NCI-H1048 (cell line): ENCODE results near the gene PRF1.
"Not testable (repeated sequence)": the region's sequence is repeated elsewhere in the genome, so short reads cannot be mapped to it uniquely, and the experiment has no call there.

Experiments
- DNase-seq: peaks from one replicate; lab custom pipeline; 2025; lab: John Stamatoyannopoulos, UW

The PRF1 gene

DNA sequence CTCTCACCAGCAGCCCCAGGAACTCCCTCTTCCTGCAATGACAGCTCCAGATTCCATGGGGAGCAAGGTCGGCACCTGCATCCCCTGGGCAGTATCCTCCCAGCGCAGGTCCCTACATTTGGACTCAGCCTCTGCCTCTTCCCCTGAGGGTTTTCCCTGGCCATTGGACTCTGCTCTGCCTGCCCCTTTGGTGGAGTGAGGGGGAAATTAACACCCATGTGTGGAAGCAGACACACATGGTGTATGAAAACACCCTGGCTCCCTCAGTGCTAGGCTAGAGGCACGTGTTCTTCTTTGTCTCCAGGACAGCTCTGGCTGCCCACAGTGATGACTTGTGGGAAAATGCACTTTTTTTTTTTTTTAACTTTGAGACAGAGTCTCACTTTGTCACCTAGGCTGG is 8.4 kb downstream of the PRF1 start:
- no peak for DNase-seq

DNA sequence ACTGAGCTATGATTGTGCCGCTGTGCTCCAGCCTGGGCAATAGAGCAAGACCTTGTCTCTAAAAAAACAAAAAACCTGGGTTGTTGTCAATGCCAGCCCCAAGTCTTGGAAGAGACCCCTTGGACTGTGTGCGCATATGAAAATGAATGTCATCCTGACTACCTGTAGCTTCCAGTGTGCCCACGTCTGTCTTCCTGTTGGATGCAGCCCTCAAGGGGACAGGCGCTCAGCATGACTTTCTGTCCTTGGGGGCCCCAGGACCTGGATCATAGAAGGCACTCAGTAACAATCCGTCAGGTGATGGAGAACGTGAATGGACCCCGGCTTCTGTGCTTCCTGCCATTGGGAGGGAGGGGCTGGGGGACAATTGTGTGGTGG is 9.0 kb downstream of the PRF1 start:
- no peak for DNase-seq

DNA sequence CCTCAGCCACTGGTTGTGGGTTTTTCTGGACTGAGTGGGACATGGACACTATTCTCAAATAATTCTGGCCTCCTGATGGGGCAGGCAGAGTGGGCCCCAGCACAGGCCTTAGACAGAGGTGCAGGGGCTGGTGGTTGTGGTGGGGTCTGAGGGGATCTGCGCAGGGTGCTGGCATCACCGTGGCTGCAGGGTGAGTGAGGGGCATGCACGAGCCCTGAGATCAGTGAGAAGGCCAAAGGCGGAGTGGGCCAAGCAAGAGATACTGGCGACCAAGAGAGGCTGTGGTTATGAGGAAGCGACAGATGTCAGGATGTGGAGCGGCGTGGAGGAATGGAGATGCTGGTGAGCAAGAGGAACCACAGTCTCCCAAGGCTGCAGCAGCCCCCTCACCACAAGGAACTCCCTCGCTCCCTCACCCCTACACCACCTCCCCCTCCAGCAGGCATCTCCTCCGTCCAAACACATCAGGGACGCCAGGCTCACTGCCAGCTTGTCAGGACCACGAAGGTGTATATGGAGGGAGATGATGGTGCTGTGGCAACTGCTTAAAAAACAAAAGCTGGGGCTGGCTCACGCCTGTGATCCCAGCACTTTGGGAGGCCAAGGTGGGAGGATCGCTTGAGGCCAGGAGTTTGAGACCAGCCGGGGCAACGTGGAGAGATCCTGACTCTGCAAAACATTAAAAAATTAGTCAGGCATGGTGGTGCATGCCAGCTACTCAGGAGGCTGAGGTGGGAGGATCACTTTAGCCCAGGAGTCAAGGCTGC is 9.6 kb downstream of the PRF1 start:
- no peak for DNase-seq

DNA sequence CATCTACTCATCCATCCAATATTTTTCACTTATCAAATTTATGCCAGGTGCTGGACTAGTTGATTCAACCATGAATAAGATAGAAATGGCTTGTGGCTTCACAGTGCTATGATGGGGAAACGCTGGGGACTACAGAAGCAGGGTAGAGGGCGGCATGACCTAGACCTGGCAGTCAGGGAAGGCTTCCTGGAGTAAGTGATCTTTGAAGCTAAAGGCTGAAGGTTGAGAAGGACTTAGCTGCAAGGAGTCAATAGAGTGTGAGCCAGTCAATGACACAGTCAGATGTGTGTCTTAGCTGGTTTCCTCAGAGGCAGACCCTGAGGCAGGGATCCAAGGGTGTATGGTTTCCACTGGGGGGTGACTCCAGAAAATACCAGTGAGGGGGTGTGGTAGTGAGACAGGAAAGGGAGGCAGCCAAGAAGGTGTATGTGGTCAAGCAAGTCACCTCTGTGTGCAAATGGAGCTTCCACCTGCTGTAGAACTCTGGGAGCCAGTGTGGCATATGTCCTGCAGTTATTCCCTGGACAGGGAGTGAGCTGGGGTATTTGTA is 10.3 kb downstream of the PRF1 start:
- DNase-seq, result no peak

DNA sequence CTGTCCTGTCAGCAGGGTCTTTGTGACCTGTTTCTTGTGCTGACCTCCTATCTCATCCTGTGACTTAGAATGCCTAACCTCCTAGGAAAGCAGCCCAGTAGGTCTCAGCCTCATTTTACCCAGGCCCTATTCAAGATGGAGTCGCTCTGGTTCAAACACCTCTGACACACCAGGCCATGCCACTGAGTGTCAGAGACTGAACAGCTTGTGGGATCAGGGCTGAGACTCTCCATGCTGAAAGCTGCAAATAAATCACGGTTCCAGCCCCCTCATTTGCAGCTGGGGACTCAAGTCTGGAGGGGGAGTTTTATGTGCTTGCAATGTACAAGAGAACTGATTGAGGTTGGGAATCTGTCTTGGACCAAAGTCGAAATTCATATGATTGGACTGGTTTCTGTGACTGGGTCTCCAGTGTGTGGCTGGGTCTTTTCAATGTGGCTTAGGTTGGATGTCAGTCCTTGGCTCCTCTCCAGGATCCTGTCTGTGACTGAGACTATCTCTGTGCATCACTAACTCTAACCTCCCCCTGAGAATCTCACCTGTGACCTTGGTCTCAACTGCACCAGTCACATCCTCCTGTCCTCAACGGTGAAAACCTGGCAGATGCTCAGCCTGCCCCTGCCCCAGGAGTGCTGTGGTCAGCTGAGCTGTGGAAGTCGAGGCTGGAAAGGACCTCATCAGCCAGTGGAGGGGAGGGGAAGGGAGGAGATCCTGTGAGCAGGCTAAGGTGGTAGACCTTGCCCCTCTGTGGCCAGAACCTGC is 11.7 kb downstream of the PRF1 start:
- no peak for DNase-seq

DNA sequence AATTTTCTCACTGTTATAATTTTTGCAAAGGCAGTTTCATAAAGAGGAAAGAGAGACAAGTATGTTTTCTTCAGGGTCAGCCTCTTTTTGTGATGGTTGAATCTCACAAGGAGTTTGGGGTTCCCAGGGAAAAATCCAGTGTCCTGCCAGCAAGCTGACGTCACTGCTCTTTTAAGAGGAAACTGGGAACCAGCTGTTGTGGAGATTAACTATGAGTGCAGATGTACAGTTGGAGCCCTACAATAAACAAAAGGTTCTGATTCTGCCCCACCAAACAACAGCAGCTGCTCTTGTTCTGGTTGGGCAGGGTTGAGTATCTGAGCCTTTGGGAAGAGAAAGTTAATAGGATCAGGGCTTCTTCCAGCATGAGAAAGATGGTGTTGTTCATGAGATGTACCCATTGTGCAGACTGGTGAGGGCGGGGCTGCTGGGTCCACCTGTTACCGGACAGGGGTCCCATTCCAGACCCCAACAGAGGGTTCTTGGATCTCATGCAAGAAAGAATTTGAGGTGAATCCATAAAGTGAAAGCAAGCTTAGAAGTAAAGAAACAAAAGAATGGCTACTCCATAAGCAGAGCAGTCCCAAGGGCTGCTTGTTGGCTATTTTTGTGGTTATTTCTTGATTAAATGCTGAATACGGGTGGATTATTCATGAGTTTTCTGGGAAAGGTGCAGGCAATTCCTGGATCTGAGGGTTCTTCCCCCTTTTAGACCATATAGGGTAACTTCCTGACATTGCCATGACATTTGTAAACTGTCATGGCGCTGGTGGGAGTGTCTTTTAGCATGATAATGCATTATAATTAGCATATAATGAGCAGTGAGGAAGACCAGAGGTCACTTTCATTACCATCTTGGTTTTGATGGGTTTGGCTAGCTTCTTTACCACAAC is 12.5 kb downstream of the PRF1 start:
- no peak for DNase-seq

DNA sequence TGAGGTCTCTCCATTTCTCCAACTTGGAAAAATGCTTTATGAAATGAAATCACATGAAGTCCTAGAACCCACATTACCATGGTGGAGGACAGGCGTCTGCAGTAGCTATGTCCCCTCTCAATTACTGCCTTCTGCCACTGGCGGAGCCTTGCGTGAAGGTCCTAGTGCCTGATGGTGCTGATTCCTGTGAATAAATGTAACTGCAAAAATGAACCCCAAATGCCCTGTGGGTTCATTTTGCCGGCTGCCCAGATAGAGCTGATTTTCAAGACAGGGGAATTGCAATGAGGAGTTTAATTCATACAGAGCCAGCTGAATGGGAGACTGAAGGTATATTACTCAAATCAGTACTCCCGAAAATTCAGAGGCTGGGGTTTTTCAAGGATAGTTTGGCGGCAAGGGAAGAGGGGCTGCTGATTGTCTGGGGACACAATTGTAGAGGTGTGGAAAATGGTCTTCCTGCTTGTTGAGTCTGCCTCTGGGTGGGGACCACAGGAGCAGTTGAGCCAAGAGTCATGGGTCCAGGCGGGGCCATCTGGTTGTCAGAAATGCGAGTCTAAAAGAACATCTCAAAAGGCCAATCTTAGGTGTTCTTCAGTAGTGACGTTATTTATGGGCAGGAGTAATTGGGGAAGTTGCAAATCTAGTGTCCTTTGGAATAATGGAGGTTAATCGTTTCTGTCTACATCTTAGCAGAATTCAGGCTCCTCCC is 13.5 kb downstream of the PRF1 start:
- DNase-seq, result no peak

DNA sequence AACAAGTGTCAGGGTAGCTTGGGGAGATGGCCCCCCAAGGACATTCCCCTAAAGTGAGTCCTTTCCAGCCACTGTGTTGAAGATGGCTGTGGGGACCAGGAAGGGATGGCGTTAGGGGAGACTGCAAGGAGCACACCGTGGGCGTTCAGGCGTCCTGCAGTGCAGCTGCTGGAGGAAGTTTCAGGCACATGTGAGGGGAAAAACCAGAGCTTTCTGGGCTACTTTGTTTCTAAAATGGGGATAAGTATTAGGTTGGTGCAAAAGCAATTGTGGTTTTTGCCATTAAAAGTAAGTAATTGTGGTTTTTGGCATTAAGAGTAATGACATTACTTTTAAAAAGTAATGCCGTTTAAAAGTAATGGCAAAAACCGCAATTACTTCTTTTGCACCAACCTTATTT is 14.3 kb downstream of the PRF1 start:
- no peak for DNase-seq

DNA sequence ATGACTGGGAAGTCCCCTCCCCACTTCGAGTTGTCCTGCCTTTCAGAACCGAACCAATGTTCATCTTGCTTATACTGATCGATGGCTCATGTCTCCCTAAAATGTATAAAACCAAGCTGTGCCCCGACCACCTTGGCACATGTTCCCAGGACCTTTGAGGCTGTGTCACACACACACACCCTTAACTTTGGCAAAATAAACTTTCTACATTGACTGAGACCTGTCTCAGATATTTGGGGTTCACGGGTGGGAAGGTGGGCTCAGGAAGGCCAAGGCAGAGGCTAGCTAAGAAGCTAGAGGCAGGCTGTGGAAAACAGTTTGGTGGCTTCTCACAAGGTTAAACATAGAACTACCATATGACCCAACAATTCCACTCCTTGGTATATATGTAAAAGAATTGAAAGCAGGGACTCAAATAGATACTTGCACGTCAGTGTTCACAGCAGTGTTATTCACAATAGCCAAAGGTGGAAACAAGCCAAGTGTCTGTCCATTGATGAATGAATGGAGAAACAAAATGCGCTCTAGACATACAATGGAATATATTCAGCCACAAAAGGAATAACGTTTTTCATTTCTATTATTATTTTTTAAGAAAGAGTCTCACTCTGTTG is 15.4 kb downstream of the PRF1 start:
- no peak for DNase-seq

DNA sequence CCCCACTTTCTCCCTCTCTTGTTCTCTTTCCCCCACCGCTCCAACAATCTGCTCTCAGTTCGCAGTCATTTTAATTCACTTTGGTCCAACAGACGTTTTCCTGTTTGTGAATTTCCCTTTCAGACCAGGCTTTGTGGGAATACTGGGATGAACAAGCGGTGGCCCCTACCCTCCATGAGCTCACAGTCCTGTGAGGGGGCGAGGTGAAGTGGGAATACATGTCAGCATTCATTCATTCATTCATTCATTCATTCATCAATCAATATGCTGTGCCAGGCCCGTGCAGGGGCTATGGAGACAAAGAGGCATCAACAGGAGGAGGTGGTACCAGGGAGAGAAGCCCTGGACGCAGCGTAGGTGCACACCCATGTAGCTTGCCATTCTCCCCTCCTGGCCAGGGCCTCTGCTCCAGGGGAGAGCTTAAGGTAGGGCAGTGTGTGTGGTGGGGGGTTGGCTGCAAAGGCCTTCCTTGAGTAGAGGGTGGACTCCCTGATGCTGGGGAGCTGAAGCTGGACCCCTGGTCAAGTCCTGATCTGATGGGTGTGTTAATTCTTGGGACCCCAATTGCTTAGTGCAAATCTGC is 16.1 kb downstream of the PRF1 start:
- DNase-seq, result no peak

DNA sequence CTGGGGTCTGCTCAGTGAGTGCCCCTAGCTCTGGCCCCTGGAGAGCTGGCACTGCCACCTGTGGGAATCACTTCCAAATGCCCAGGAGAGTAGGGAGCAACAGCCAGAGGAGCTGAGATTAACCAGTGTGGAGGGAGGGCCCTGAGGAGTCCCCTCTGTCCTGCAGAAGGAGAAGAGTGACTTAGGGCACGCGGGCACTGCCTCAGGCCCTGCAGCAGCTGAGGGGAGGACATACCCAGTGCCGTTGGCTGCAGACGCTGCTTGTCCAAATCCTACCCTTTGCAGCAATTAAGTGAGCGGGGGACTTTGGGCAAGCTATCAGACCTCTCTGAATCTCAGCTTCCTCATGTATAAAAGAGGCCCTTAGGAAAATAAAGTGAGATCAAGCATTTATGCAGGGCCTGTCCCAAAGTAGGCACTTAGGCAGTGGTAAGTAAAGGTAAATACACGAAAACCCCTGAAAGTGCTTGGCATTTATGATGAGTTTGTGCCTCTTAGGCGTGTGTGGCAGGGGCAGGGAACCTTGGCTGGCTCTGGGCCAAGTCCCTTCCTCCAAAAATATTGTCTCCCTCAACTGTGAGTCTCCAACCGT is 16.9 kb downstream of the PRF1 start:
- no peak for DNase-seq

DNA sequence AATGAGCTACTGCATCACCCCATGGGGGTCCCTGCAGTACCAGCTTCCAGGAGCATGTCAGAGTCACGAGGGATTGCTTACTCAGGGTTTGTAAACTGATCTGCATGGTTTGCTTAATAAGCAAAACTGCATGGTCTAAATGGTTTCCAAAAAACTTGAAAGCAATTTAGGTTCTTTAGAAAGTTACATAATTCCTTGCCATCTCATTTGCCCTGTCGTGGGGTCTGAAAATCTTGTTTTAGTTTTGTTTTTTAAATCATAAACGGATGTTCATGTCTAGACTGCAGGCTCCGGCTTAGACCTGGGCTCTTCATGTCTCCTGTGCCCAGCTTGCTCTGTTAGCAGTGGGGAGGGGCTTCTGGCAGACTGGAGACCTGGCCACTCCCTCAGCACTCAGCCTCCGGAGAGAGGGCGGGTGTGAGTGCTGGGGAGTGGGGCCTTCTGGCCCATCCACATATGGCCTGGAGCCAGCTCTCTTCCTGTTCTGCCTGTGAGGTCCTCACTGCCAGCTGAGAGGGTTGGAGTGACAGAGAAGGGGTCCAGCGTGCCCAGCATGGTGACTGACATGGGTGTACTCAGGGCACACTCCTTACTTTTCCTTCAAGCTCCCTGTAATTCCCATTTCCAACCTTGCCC is 17.5 kb downstream of the PRF1 start:
- DNase-seq, result no peak

DNA sequence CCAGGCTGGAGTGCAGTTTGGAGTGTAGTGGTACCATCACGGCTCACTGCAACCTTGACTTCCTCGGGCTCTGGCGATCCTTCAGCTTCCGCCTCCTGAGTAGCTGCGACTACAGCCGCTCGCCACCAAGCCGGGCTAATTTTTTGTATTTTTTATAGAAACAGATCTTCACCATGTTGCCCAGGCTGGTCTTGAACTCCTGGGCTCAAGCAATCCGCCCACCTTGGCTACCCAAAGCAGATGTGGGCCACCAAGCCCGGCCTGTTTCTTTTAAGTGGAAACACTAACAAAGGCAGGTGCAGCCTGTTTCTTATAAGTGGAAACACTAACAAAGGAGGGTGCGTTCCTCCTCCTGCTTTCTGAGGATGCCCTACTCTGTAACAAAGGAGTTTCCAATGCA is 18.2 kb downstream of the PRF1 start:
- no peak for DNase-seq

DNA sequence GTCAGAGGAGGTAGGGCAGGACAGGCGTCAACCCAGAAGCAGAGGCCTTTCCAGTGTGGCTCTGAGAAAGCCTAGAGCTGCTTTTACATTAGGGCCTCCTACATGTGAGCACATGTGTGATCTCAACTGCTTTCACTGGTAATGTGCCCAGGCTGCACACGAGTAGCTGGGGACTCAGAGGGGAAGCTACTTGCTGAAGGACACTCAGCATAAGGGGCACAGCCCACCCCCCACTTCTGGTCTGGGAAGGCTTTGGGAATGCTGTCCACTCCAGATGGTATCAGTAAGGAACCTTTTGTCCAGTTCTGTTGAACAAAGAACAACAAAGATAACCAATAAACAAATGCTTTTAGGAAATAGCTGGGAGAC is 18.9 kb downstream of the PRF1 start:
- no peak for DNase-seq

DNA sequence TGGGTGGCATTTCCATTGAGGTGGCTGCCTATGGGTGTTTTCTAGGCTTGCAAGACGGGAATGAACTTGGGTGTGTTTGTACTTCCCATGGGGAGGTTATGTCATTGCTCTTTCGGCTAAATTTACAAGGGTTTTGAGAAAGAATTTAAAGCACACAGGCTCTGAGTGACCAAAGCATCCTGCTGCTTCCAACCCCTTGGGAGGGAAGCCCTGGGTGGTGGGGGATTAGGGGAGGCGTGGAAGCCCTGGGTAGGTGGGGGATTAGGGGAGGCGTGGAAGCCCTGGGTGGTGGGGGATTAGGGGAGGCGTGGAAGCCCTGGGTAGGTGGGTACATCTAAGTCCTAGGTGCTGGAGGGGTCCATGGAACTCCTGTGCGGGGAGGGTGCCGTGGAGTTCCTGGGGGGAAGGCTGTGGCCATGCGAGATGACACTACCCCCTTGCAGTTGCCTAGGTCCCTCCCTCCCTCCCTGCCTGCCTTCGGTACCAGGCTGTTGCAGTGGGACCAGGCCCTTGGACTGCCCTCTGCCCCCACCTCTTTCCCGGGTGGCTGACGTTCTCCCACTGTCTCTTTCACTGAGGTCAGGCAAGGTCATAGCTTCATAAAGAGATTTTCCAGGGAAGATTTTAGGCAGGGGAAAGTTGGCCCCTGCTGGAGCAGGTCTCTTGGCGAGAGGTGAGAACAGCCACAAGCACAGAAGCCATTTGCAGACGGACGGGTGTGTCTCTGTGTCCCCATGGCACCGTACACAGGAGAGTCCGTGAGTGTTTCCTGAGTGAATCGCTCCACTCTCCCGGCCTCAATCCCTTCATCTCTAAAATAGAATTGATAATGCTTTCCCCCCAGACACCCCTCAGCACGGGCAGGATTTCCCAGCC is 19.5 kb downstream of the PRF1 start:
- no peak for DNase-seq

DNA sequence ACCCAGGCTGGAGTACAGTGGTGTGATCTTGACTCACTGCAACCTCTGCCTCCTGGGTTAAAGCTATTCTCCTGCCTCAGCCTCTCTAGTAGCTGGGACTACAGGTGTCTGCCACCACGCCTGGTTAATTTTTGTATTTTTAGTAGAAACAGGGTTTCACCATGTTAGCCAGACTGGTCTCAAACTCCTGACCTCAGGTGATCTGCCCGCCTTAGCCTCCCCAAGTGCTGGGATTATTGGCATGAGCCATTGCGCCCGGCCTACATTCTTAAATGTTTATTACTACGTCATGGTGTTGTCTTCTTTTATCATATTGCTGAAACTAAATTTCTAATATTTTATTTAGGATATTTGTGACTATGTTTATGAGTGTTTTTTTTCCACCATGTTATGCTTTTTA is 21.4 kb downstream of the PRF1 start:
- not testable (repeated sequence) for DNase-seq

DNA sequence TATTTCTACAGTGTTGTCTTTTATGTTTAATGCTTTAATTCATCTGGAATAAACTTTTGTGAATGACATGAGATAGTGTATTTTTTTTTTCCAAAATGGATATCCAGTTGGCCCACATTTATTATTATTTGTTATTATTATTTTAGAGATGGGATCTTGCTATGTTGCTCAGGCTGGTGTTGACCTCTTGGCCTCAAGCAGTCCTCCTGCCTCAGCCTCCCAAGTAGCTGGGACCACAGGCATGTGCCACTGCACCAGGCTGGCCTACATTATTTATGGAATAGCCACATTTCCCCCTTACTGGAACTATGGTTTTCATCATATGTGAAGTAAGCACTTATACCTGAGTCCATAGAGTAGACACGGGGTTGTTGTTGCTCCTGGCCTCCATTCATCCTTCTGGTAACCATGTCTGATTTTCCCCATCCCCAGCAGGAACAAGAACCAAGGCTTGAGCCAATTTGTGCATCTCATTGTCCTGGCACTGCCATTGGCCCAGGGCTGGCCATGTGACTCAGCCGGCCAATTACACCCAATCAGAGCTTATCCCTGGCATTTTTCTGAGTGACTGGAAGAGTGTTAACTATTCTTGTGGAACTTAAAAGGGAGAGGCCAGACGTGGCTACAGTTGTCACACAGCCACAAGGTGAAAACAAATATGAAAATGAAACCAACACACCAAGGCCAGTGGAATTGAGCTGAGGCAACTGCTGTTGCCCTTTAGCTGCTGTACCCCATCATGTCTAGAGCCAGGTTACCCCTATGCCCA is 23.1 kb downstream of the PRF1 start:
- no peak for DNase-seq

DNA sequence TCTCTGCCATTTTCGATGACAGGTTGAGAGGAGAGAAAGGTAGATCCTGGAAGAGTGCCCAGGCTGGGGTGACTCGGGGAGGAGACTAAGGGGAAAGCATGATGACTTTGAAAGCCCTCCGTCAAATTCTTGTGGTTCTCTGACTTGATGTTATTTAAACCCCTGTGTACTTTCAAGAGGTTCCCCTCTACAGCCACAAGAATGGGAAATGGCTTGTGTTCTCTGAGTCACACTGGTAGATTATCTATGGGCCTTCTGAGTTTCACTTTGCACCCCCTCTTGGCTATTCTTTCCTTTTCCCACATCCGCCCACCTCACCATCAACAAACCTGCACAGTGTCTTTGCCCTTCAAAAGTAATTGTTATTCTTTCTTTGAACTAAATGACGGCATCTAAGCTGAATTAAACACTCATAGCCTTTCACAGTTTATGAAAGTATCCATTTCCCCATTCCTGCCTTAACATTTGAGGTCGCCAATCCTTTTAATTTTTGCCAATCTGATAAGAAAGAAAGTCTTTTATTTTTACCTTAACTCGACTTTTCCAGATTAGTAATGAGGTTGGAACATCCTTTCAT is 24.1 kb downstream of the PRF1 start:
- DNase-seq, result no peak
